Stimulated activated CD4-positive, alpha-beta T cell treated with anti-CD3 and anti-CD28 coated beads, Interleukin-12 subunit alpha, Interleukin-12 subunit beta, amount 100 ng/mL, for 48 hours (primary cell): ENCODE data around the gene IGBP1.
"Not testable (repeated sequence)": the region's sequence is repeated elsewhere in the genome, so short reads cannot be mapped to it uniquely, and the experiment has no call there.

ENCODE experiments used
- DNase-seq, 3 donors: peaks; one replicate each; pipeline ENCODE4 v3.0.0-alpha.2; 2020; ENCODE audit warnings: low read depth in 2 of 3, low spot score in 1 of 3

Gene IGBP1

GRCh38 chrX:70166601-70167590, 33.6 kb downstream of the IGBP1 start:
- peak in 1 of 3 donors; percentile 7 for DNase-seq

- DNase-seq: no peak
Observed at GRCh38 chrX:70168238-70169188, 35.3 kb downstream of the IGBP1 start.

DNA sequence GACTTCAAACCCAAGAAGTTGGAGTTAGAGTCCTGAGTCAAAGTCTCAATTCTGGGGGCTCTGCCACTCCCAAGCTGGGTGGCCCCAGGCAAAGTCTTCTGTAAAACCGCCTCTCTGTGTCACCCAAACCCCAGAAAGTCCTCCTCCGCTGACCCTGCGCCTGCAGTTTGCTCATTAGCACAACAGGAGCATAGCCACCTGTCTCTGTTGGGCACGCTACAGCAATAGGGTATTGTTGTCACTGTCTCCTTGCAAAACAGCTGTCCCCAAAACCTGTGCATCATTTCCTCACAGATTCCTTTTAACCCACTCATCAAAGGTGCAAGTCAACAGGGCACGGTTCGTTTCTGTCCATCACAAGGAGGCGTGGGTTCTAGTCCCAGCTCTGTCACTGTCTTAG, 36.0 kb downstream of the IGBP1 start:
- no peak for DNase-seq

DNA sequence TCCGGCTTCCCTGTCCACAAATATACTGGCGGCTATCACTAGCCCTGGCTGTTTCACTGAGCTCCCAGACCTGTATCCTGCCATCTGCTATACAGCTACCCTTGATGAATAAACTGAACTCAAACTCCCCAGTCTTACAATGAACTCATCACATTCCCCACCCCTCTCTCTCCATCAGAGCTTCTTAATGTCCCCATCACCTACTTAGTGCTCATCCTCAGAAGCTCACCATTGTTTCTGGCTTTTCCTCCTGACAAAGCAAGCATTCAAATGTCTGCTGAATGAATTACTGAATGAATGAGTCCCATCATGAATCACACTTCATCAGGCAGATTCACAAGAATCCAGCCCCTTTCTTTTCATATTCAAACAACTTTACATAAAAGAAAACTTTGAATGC, 38.4 kb downstream of the IGBP1 start:
- no peak for DNase-seq

DNA sequence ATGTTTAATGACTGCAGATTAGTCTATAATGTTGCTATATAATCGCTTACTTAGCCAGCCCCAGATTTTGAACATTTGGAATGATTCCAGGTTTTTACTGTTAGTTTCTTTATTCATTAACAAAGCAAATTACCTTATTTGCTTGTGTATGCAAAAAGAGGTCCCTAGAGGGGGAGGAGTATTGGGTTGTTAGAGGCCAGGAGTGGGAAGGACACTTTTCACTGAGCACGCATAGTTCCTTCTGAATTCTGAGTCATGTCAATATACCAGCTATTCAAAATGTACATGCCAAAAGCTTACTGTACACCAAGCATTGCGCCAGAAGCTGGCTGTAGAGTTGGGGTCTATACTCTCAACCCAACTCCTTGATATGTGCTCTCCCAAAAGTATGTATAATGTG, 39.0 kb downstream of the IGBP1 start:
- DNase-seq: no peak

GRCh38 chrX:70172964-70173363, 39.7 kb downstream of the IGBP1 start:
- no peak for DNase-seq

GRCh38 chrX:70174754-70175153, 41.5 kb downstream of the IGBP1 start:
- no peak for DNase-seq

GRCh38 chrX:70175338-70175737, 42.1 kb downstream of the IGBP1 start:
- DNase-seq: no peak

DNA sequence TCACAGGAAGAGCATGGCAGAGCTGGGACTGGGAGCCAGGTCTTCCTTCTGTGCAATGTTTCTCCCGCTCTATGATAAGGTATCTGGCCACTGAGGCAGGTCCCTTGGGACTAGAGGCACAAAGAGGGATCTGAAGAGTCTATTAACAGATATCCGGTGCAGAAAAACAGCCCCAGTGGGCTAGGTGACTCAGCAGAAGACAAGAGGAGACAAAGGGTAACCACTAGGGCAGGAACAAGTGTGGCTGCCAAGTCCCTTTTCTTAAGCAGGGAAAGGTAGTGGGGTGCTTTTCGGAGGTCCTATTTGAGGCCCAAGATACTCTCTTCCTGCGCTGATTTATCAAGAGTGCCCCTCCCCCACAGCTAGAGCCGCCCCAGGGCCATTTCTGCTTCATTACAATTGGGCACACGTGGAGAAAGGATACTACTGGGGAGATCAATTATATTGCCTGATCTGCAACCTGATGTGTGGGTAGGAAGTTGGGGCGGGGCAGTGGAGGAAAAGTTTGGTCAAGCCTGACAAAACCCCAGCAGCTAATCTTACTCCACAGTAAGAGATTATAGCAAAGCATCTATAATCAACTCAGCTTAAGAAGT, 43.8 kb downstream of the IGBP1 start, which contains the start of gene DGAT2L6:
DGAT2L6 (plus strand) TSS at position 546 of the 596 bp plus-strand sequence. CDS start 100 bp downstream, outside the sequence.
- DNase-seq: no peak

DNA sequence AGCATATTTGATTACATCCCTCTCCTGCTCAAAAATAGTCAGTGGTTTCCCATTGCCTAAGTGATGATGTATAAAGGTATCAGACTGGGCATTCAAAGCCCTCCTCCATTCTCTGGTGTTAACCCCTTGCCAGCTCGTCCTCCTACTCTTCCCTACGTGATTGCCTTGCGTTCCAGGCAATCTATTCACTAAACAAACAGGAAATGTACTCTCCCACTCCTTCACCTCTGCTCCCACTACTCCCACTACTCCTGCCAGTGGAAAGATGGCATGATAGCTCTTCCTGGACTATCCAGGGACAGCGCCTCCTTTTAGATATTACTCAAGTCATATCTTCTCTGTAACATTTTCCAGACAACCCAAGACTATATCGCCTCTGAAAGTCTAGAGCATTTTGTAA, 49.8 kb downstream of the IGBP1 start:
- no peak for DNase-seq

GRCh38 chrX:70190225-70190624, 57.0 kb downstream of the IGBP1 start:
- DNase-seq: no peak

DNA sequence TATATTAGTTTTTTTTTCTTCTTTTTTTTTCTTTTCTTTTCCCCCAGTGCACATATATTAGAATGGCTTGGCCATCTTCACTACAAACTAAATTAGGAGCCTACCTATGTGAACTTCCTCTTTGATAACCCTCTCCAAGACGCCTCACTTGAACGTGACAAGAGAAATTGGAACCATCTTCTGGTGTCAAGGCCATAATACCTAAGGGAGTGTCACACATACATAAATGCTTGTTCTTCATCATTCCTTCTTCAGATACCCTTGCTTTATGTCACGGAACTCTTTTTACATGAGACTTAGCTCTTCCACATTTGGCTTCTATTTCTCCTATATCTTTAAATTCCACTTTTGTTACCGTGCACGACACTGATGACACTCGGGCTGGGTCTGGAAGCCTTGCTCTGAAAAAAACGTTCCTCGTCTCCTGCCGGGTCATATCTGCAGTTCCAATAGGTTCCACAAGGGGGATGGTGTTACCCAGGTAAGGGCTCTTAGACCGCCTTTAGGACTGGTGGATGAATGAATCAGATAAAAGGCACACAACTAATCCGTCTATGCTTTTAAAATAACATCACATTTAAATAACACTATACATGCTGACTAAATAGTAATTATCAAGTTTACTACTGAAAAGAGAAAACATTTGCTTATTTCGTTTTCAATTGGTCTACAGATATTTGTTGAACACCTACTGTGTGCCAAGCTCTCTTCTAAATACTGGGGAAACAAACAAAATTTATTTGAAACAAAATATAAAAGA, 63.9 kb downstream of the IGBP1 start:
- peak; percentile 31 to 88 (median 35) for DNase-seq

DNA sequence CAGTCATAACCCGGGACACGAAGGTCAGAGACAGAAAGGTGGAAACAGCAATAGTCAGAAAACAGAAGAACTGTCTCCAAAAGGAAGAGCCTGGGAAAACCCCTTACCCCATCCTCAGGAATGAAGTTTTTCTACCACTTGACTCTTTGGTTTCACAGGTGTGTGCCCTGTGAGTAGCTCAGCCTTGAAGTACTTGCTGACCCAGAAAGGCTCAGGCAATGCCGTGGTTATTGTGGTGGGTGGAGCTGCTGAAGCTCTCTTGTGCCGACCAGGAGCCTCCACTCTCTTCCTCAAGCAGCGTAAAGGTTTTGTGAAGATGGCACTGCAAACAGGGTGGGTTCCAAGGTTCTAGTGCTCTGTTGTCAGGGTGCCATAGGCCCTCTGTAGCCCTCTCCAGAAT, 68.5 kb downstream of the IGBP1 start:
- no peak for DNase-seq

- no peak for DNase-seq
Observed at GRCh38 chrX:70208479-70208878, 75.2 kb downstream of the IGBP1 start.

- not testable (repeated sequence) for DNase-seq
Observed at GRCh38 chrX:70209570-70209969, 76.3 kb downstream of the IGBP1 start.
